DND-41 (cell line): ENCODE results near the gene ZFP36.

Experiments
- EZH2 ChIP-seq: IDR thresholded peaks from 3 replicates; pipeline ENCODE4 v1.6.1; 2012; ENCODE audit warnings: borderline replicate concordance, low read depth, mild to moderate bottlenecking, moderate library complexity, low read length, inconsistent platforms; ENCODE audit not compliant: severe bottlenecking
- TF ChIP-seq, protein P1 (sequence below): IDR thresholded peaks from 2 replicates; pipeline ENCODE4 v1.5.1; 2012; ENCODE audit warnings: borderline replicate concordance, low read length, moderate library complexity, mild to moderate bottlenecking; ENCODE audit not compliant: poor library complexity, severe bottlenecking; ENCODE audit errors: extremely low read depth

DNA sequence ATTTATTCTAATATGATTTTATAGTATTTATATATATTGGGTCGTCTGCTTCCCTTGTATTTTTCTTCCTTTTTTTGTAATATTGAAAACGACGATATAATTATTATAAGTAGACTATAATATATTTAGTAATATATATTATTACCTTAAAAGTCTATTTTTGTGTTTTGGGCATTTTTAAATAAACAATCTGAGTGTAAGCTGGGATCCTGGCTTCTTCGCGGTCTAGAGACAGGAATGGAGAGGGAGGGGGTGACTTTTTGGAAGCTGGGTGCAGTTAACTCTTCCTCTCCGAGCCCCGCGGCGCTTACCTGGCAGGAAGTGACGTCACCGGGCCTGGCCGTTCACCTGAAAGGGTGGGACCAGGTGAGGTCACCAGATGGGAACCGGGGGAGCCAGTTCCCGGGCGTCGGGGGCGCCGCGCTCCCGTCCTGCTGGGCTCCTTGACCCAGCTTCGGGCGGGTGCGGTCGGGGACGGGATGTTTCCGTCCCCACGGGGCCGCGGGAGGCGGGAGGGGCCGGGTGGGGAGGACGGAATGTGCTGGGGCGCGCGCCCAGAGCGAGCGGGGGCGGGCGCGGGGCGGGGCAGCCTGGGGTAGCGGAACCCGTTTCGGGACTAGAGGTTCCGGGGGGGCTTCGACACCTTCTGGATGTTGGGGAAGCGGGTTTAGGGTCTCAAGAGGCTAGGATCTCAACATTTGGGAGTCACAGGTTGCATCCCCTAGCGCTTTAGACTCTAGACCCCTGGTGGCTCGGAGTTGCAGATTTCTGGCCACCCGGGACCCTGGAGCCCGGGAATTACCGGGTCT lies 2.8 kb downstream of the ZFP36 start:
- TF ChIP-seq, protein P1, sequence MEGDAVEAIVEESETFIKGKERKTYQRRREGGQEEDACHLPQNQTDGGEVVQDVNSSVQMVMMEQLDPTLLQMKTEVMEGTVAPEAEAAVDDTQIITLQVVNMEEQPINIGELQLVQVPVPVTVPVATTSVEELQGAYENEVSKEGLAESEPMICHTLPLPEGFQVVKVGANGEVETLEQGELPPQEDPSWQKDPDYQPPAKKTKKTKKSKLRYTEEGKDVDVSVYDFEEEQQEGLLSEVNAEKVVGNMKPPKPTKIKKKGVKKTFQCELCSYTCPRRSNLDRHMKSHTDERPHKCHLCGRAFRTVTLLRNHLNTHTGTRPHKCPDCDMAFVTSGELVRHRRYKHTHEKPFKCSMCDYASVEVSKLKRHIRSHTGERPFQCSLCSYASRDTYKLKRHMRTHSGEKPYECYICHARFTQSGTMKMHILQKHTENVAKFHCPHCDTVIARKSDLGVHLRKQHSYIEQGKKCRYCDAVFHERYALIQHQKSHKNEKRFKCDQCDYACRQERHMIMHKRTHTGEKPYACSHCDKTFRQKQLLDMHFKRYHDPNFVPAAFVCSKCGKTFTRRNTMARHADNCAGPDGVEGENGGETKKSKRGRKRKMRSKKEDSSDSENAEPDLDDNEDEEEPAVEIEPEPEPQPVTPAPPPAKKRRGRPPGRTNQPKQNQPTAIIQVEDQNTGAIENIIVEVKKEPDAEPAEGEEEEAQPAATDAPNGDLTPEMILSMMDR: no peak
- no peak for TF ChIP-seq EZH2
